HG02798 (cell line): Measurements from ENCODE around the gene C5orf63.
A peak's percentile ranks its signal among the peaks of the same experiment; 100 is the strongest.
"Not testable (repeated sequence)": the region's sequence is repeated elsewhere in the genome, so short reads cannot be mapped to it uniquely, and the experiment has no call there.

ENCODE experiments used
- ATAC-seq: cut with Tn5 transposase; IDR thresholded peaks from one replicate; pipeline ENCODE4 v1.9.1; 2021; ENCODE audit warnings: mild to moderate bottlenecking; ENCODE audit not compliant: unreplicated experiment, poor library complexity

C5orf63 gene

GRCh38 chr5:127038550-127038949 is 34.8 kb downstream of the C5orf63 start:
- ATAC-seq: no peak

- no peak for ATAC-seq
Measured at GRCh38 chr5:127031863-127032232, 41.5 kb downstream of the C5orf63 start.

GRCh38 chr5:127031147-127031862 is 42.0 kb downstream of the C5orf63 start:
- peak; percentile 19 for ATAC-seq

- ATAC-seq: peak; percentile 98
Measured at GRCh38 chr5:127030259-127031146, 42.8 kb downstream of the C5orf63 start, which contains the start of gene MARCHF3. TSS of gene MARCHF3 (minus strand) at chr5:127030558. CDS start at chr5:126918171, 112,387 bp downstream.

GRCh38 chr5:127029581-127030258 is 43.6 kb downstream of the C5orf63 start:
- ATAC-seq: peak; percentile 11

GRCh38 chr5:127028822-127029457 is 44.4 kb downstream of the C5orf63 start:
- no peak for ATAC-seq

GRCh38 chr5:127027539-127027938 is 45.8 kb downstream of the C5orf63 start:
- no peak for ATAC-seq

GRCh38 chr5:127026166-127026565 is 47.1 kb downstream of the C5orf63 start:
- no peak for ATAC-seq

- ATAC-seq: no peak
Measured at GRCh38 chr5:127025467-127025866, 47.8 kb downstream of the C5orf63 start.

GRCh38 chr5:127024821-127025220 is 48.5 kb downstream of the C5orf63 start:
- ATAC-seq: no peak

- not testable (repeated sequence) for ATAC-seq
Measured at GRCh38 chr5:127023552-127024191, 49.6 kb downstream of the C5orf63 start.

GRCh38 chr5:127022846-127023245 is 50.5 kb downstream of the C5orf63 start:
- no peak for ATAC-seq

GRCh38 chr5:127019928-127020327 is 53.4 kb downstream of the C5orf63 start:
- ATAC-seq: peak; percentile 43

GRCh38 chr5:127016722-127017121 is 56.6 kb downstream of the C5orf63 start:
- not testable (repeated sequence) for ATAC-seq

GRCh38 chr5:127015716-127016115 is 57.6 kb downstream of the C5orf63 start:
- no peak for ATAC-seq

- ATAC-seq: peak; percentile 34
Measured at GRCh38 chr5:127014573-127014972, 58.7 kb downstream of the C5orf63 start.

GRCh38 chr5:127013407-127013806 is 59.9 kb downstream of the C5orf63 start:
- no peak for ATAC-seq

- no peak for ATAC-seq
Measured at GRCh38 chr5:127012916-127013315, 60.4 kb downstream of the C5orf63 start.

- ATAC-seq: peak; percentile 80
Measured at GRCh38 chr5:127011961-127012644, 61.2 kb downstream of the C5orf63 start.
